Hematopoietic multipotent progenitor cell treated with erythropoietin and hydrocortisone succinate and interleukin-3 and kit ligand, for 4 days (in vitro differentiated cells): Measurements from ENCODE around the gene SLC1A4.
A peak's percentile ranks its signal among the peaks of the same experiment; 100 is the strongest.
"Not testable (repeated sequence)": the region's sequence is repeated elsewhere in the genome, so short reads cannot be mapped to it uniquely, and the experiment has no call there.

Source experiments
- DNase-seq: peaks from one replicate; pipeline ENCODE4 v3.0.0-alpha.2; 2015

SLC1A4 gene

DNA sequence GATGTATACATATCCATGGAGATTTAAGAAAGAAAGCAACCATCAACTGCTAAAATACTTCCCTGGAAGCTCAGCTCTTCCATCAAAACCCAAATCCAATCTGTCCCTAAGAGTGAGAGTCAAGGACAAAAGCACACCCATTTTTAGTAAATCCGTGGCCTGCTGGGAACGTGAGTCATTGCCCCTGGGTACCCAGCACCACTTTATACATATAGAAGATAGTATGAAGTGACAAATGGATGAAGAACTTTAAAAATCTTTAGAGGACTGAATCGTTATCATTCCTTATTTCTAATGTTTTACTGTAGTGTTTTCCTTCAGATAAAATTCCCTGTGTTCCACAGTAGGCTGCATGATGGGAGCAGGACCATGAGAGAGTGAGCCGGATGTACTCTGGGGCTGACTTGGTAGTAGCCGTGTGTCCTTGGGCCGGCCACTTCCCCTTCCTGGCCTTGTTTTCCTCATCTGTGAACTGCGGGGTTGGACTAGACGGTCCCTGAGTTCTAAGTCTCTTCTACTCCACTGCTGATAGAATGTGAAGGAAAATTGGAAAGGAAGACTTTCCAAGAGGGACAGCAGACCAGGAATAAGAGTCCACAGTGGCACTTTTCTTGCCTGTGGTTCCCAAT is 38.5 kb downstream of the SLC1A4 start:
- no peak for DNase-seq

GRCh38 chr2:65030476-65031332 is 41.5 kb downstream of the SLC1A4 start:
- no peak for DNase-seq

DNA sequence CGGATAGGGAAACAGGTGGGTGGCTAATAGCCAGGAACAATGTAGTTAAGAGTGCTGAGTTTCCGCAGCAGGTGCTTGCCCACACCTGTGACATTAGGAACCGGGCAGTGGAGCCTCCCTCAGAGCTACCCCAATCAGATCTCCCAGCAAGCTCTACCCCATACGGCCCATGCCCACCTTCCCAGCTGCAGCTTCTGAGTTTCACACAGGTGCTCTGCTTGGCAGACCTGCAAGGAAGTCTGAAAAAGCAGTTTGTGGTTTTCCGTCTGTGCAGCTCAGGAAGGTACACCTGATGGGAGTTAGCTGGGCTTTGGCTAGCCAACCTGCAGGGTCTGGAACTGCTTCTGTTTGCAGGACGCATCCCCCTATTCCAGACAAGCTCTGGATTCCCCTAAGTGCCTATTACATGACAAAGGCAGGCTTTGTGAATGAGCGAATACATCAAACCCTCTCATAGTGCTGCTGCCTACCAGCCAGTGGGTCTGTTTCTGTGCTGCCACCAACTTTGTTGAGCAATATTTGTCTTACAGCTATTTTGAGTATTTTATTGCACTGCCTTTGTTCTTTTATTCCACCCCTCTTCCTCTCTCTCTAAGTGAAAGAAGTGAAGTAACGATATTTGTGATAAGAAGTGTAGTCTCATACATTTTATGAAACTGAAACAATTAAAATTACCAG is 42.3 kb downstream of the SLC1A4 start:
- peak; percentile 60 for DNase-seq

DNA sequence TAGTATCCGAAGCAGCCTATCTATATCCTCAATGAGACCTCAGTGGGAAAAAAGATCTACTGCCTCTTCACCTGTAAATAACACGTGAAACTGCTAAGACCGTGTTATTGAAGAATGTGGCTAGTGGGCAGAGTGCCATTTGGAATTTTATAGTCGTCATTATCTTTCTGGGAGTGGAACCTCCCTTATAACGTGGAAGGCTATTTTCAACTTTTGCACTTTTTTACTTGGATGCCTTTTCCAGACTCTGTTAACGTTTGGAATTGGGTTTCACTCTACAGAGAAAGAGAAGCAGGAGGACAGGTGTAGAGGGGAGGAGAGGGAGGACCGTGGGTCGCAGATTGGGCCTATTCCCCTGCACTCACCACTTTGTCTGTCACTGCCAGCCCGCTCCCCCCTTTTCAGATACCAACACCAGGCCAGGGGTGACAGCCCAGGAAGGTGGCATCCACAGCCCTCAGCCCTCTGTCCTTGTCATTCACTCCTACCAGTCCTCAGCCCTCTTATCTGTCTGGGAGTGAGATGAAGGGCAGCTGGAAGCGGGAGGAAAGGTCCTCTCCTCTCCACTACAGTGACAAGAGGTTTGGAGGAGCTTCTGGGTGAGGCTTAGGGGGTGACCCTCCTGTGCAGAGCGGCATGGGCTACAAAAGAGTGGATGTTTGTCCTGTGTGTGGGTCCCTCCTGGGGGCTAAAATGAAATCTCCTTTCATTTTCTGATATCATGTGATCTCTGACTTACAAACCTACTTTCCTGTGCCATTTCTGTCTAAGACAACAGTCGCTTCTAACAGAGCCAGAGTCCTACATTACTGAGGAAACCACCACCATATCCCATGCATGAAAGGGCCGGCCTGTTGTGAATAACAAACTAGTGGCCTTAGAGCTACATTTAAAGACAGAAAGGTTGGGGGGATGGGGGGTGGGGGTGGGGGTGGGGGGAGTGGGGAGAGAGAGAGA is 43.1 kb downstream of the SLC1A4 start:
- no peak for DNase-seq

- DNase-seq: peak; percentile 78
Observed at GRCh38 chr2:65033178-65033577, 44.0 kb downstream of the SLC1A4 start.

DNA sequence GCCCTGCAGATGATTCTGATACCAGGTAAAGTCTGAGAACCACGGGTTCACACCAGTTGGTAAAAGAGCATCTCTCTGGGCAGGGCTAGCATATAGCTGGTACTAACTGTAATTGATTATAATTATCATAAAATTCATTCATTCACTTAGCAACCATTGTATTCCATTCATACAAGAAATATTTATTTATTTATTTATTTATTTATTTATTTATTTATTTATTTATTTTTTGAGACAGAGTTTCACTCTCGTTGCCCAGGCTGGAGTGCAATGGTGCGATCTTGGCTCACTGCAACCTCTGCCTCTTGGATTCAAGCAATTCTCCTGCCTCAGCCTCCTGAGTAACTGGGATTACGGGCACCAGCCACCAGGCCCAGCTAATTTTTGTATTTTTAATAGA is 44.5 kb downstream of the SLC1A4 start:
- DNase-seq: not testable (repeated sequence)

DNA sequence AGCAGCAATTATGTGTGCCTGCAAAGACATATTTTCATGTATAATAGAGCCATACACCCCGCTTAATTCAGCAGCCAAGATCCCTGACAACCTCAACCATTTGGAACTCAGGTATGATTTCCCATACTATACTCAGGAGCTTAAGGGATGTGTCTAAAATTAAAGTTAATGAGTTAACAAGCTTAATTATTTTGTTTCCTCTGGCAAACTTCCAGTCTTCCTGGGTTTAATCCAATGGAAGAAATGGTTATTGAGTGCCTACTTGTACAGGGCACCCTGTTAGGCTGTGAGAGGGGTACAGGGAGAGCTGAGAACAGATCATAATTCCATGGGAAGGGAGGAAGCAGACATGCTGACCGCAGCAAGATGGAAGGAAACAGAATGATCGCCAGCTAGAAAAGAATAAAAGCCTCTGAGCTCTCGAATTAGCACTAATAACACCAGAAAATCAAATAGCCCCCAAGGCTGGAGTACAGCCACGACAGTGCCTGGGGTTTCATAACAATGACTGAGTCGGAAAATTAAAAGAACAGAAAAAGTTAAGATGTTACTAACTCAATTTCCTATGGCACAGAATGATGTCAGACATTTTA is 46.2 kb downstream of the SLC1A4 start:
- DNase-seq: no peak

DNA sequence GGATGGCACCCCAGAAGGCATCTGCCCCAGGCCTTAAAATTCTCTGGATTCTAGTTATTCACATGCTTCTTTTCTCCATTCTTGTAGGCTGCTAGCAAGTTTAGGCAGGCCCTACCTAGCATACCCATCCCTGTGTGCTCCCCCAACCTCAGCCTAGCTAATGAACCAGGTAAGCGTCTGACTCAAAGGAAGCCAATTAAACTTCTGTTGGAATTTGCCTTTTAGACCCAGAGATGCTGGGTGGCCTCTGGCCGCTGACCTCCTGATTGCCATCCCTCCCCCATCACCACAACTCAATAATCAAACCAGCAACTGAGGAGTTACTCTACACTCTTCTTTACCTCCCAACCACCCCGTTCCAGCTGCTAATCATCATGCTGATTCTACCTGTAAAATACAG is 48.0 kb downstream of the SLC1A4 start:
- no peak for DNase-seq

- no peak for DNase-seq
Observed at GRCh38 chr2:65039640-65040039, 50.4 kb downstream of the SLC1A4 start.

- peak; percentile 90 for DNase-seq
Observed at GRCh38 chr2:65040400-65041261, 51.4 kb downstream of the SLC1A4 start.

DNA sequence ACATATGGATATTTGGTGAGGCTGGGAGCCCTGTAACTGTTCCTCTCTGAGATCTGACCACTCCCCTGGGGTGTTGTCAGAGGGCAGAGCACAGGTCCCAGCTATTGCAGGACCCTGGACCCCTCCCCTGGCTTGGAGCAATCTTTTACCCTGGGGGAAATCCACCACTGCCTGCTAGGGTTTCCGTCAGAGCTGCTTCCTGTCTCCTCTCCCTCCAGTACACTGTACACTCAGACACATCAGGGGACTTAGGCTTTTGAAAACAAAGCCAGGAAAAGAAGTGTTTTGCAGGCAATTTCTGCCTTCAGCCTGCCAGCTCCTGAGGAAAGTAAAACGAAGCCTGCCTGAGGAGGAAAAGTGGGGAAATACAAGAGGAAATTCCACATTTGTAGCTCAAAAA is 53.8 kb downstream of the SLC1A4 start:
- DNase-seq: no peak

DNA sequence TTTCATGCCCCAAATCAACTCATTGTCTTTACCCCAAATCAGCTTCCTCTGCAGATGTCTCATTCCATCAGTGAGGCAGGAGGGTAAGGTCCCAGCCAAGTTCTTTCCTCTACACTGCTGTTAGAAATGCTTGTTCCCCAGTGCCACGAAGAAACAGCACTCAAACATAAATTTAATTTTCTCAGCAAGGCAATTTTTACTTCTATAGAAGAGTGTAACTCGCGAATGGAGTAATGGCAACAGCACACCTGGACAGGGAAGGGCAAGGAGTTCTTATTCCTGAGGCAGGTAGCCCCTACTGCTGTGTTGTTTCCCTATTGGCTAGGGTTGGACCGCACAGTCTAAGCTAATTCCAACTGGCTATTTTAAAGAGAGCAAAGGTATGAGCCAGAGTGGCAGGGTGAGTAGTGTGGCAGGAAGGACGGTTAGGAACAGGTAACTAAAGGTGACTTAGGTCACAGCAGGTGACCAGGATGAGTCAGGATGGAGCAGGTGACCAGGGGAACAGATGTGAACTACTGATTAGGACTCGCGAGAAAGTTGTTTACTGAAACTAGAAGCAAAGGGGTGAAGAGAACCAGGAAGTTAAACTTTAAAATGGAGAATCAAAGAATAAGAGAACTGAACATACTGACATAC is 55.0 kb downstream of the SLC1A4 start:
- DNase-seq: no peak

- no peak for DNase-seq
Observed at GRCh38 chr2:65045651-65046050, 56.5 kb downstream of the SLC1A4 start.

DNA sequence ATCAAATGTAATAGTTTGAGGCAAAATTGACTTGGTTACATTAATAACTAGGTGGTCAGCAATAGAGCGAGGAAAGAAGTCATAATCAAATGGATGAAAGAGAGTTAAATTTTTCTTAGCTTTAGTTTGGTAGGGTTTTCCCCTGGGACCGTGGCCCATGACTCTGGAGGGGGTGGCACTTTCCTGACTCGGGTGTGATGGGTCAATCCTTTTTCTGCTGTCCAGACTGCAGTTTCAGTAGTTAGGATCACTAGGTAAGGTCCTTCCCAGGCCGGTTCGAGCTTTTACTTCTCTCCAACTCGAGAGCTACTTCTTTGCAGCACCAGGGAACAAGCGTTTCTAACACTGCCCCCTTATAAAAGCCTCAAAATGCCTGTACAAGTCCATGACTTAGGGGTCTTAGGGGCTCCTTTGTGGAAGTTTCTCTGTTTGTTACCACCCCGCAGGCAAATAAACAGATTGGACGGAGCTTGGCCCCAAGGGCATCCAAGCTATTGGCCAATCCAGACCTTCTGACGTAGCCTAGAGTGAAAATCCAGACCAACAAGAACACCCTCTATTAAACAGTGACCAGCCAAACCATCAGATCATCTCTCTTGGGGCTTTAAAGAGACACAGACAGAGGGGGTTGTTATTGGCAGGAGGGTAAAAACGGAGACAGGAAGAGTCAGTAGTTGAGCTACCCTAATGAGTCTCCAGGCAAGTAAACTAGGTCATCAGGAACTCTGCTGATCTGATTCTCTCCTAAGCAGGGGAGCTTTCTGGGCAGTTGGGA is 57.6 kb downstream of the SLC1A4 start:
- DNase-seq: no peak

DNA sequence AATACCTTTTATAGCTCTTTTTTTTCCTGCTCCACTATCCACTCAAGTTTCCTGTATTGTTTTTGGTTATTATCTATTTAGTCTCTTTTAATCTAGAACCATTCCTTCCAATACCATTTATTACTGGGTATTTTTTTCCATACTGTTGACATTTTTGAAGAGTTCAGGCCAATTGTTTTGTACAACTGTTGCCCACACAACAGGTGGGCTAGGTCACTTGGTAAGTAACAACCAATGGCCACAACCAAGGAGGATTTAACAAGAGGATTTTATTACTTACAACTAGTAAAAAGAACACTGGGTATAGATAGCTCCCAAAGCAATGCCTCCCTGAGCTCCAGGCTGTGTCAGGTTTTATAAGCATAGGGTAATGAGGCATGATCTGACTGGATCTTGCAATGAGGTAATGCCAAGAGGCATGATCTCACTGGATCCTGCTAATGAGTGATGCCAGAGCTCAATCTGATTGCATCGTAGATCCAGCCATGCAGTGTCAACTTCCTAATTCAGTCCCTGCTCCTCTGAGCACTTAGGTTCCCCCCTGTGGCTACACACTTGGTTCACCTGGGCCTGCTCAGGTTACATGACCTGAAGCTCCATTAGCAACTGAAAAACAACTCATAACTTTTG is 59.9 kb downstream of the SLC1A4 start:
- no peak for DNase-seq

DNA sequence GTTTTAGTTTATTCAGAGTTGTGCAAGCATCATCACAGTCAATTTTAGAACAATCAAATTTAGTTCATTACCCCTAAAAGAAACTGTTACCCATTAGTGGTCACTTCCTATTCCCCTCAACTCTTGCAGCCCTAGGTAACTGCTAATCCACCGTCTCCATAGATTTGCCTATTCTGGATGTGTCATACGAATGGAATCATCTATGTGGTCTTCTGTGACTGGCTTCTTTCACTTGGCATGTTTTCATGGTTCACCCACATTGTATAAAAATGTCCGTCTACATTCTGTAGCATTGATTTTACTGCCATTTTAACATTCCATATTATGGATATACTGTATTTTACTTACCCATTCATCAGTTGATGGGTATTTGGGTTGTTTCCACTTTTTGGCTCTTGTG is 61.7 kb downstream of the SLC1A4 start:
- no peak for DNase-seq

DNA sequence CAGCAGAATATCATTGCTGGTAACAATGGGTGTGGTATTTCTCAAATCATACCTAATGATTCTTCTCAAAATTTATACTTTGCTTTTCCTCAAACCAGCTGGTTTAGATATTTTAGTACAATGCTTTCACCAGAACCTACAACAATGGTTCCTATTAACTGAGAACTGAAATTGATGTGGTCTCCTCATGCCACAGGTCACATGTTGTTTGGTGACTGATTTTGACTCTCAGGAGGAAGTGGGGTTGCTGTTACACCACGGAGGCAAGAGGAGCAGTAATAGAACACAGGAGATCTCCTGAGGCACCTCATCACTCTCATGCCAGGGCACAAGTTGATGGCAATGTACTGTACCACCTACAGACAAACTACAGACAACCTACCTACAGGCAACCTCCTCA is 64.0 kb downstream of the SLC1A4 start:
- peak; percentile 74 for DNase-seq

DNA sequence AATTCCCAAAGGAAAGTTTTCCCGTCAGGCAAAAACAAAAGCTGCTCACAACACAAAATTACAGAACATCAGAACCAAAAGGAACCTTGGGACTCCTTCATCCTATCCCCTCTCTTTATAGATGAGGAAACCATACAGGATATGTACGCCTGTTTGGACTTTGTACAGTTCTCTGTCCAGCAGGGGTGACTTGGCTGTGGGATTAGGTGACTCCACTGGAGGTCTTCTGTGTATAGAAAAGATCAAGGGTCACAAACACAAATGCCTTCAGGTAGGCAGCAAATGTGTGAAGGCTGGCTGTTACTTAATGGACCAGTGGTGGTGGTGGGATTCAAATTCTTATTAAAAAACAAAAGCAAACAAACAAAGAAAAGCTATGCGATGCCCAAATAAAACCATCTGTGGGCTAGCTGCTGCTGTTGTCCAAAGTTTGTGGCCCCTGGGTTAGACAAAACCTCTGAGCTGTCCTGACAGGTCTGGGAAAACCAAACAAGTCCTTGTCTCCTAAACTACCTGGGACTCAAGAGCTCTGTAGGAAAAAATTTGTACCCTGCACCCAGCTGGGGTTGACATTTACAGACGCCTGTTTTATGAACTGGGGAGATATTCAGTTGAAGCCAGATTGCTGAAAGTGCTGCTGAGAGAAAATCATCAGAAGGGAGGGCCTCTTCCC is 65.7 kb downstream of the SLC1A4 start:
- DNase-seq: no peak
